ENCODE results near the gene OR10G2. TPM values are rescaled to one million over a fixed set of nuclear protein-coding genes. Genes with fewer than 3 reads are reported as not detected.

The OR10G2 gene, protein sequence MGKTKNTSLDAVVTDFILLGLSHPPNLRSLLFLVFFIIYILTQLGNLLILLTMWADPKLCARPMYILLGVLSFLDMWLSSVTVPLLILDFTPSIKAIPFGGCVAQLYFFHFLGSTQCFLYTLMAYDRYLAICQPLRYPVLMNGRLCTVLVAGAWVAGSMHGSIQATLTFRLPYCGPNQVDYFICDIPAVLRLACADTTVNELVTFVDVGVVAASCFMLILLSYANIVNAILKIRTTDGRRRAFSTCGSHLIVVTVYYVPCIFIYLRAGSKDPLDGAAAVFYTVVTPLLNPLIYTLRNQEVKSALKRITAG
- total RNA-seq, result not detected in 2 replicates

DNA sequence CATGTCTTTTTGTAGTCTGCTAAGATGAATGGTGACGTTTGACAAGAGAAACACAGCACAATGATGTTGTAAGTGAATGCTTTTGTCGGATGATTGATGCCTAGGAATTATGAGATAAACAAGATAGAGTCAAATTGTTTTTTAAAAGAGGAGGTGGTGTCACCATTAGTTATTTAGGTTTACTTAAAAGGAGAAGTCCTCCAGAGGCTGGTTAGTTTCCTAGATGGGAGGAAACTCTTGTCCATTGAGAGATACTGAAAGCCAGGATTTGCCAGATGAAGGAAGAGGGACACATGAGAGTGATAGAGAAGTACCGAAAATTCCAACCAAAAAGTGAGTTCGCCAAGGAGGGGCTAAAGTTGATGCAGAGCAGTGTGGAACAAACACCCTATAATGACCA is at the start of gene OR10G2:
Gene OR10G2, minus strand, starts transcription at position 101 of the 400 bp plus-strand sequence. Its CDS starts 98 bp downstream, at position 3.

DNA sequence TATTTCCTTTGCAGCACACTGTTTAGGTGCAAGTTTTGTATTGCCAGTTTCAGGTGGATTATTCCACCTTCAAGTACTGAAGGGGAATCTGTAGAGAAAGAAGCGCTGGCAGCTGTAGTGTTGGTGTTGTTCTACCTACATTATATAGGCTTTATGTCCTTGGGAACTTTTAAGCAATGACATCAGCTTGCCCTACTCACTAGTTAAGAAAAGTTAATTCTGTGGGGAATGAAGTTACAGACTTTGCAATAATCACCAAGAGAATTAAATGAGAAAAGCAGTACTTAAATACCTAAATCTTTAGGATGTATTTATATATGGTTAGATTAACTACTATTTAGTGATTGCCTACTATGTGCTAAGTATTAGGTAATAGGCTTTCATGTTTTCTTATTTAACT is 39.0 kb upstream of the OR10G2 start, which contains the start of gene OR4E1:
Gene OR4E1, minus strand, starts transcription at position 101 of the 400 bp plus-strand sequence. CDS start 2,883 bp downstream, outside the sequence.

DNA sequence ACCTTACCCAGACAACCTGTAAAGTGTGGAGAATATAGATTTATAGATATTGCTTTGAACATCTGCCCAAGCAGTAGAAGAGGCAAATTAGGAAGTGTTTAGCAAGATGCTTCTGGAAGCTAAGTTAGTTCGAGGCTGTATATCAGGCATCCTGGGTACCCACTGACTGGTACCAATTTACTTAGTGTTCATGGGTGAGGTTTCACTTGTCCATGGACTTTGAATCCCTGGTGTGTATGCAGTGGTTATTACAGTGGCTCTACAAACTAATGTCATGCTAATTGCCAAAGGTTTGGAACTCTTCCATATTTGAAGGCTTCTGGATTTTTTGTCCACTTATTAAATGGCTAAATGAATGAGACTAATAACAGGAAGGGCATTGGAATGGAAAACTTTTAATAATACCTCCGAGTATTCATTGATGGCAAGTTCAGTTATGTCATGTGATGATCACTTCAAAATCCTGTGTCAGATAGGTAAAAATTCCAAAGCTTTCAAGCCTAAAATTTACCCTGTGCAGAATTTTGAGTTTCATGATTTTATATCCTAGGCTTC is 18.7 kb upstream of the OR10G2 start, which contains the start of gene OR4E2:
Gene OR4E2, plus strand, starts transcription at position 505 of the 555 bp plus-strand sequence. CDS start 11,248 bp downstream, outside the sequence.

Other genes starting within 250 kb of the OR10G2 start
- 51.8 and 54.0 TPM in 2 replicates for gene CHD8, start 178.8 kb downstream of the OR10G2 start, total RNA-seq
- 25.6 and 28.4 TPM in 2 replicates for gene RAB2B, start 158.0 kb downstream of the OR10G2 start, total RNA-seq
- gene TOX4, start 157.7 kb downstream of the OR10G2 start, total RNA-seq, result 20.2 and 23.8 TPM in 2 replicates
- 41.7 and 49.8 TPM in 2 replicates for gene METTL3, start 123.6 kb downstream of the OR10G2 start, total RNA-seq
- gene SALL2, start 108.6 kb downstream of the OR10G2 start, total RNA-seq, result 0.34 and 0.43 TPM in 2 replicates
- not detected in 2 replicates for gene OR10G3, start 54.9 kb downstream of the OR10G2 start, total RNA-seq
- gene OR4E2, start 18.9 kb upstream of the OR10G2 start, total RNA-seq, result not detected in 2 replicates
- not detected in 2 replicates for gene OR4E1, start 38.9 kb upstream of the OR10G2 start, total RNA-seq